IMR-90 (cell line): ENCODE measurements around the gene PRKCE.

Experiments
- CEBPB ChIP-seq: IDR thresholded peaks from 2 replicates; pipeline ENCODE4 v1.6.1; 2012; ENCODE audit warnings: low read depth, low read length, improper control_type of control experiment
- CHD1 ChIP-seq: IDR thresholded peaks from 2 replicates; pipeline ENCODE4 v1.6.1; 2012; ENCODE audit warnings: low read depth, low read length, improper control_type of control experiment
- CTCF ChIP-seq: conservative IDR thresholded peaks from 2 replicates; pipeline ENCODE4 v1.5.1; 2012; ENCODE audit warnings: mild to moderate bottlenecking, low read depth, low read length, improper control_type of control experiment
- ELK1 ChIP-seq: fragments of 150-350 bp; IDR thresholded peaks from 2 replicates; pipeline ENCODE4 v1.6.1; 2016; ENCODE audit warnings: low read depth, mild to moderate bottlenecking, low read length, moderate library complexity, borderline replicate concordance
- FOS ChIP-seq: fragments of 150-350 bp; IDR thresholded peaks from 2 replicates; pipeline ENCODE4 v1.6.1; 2016; ENCODE audit warnings: low read depth, low read length
- MAFK ChIP-seq: IDR thresholded peaks from 2 replicates; pipeline ENCODE4 v1.6.1; 2012; ENCODE audit warnings: low read depth, low read length, improper control_type of control experiment
- MAZ ChIP-seq: IDR thresholded peaks from 2 replicates; pipeline ENCODE4 v1.6.1; 2012; ENCODE audit warnings: low read depth, mild to moderate bottlenecking, low read length, improper control_type of control experiment, moderate library complexity, borderline replicate concordance
- NFE2L2 ChIP-seq: fragments of 150-350 bp; IDR thresholded peaks from 2 replicates; pipeline ENCODE4 v1.6.1; 2016; ENCODE audit warnings: low read depth, mild to moderate bottlenecking, low read length
- POLR2A ChIP-seq: IDR thresholded peaks from 2 replicates; pipeline ENCODE4 v1.6.1; 2012; ENCODE audit warnings: mild to moderate bottlenecking, low read depth, low read length
- RAD21 ChIP-seq: IDR thresholded peaks from 2 replicates; pipeline ENCODE4 v1.6.1; 2012; ENCODE audit warnings: low read length, improper control_type of control experiment
- RCOR1 ChIP-seq: IDR thresholded peaks from 2 replicates; pipeline ENCODE4 v1.6.1; 2012; ENCODE audit warnings: mild to moderate bottlenecking, low read length, improper control_type of control experiment; ENCODE audit not compliant: insufficient replicate concordance
- RFX5 ChIP-seq: IDR thresholded peaks from 2 replicates; pipeline ENCODE4 v1.8.0; 2012; ENCODE audit warnings: low read depth, mild to moderate bottlenecking, low read length, moderate library complexity
- SMC3 ChIP-seq: fragments of 150-350 bp; IDR thresholded peaks from 2 replicates; pipeline ENCODE4 v1.6.1; 2016; ENCODE audit warnings: low read depth, mild to moderate bottlenecking, antibody characterized with exemption, low read length, moderate library complexity
- USF2 ChIP-seq: fragments of 150-350 bp; IDR thresholded peaks from 2 replicates; pipeline ENCODE4 v1.6.1; 2017; ENCODE audit warnings: mild to moderate bottlenecking, antibody characterized with exemption, low read length, low read depth

GRCh38 chr2:45891719-45892424, 240.4 kb downstream of the PRKCE start:
- TF ChIP-seq CTCF (no peak), POLR2A (no peak), CEBPB (no peak), NFE2L2 (no peak), RCOR1 (no peak), USF2 (no peak), FOS (no peak), RAD21 (no peak), MAFK (no peak), RFX5 (no peak), CHD1 (no peak), ELK1 (no peak), MAZ (no peak), SMC3 (no peak)
